Hepatocyte (in vitro differentiated cells): ENCODE results near the gene ARHGDIB. TPM values are rescaled to one million over a fixed set of nuclear protein-coding genes. Genes with fewer than 3 reads are reported as not detected.

Source experiments
- DNase-seq: peaks from one replicate; pipeline ENCODE4 v3.0.0-alpha.2; 2016; ENCODE audit warnings: low spot score
- H2AFZ ChIP-seq: fragments of 200-600 bp; sonication (generic); 2 replicates; pipeline ENCODE4 v1.6.0; 2016; ENCODE audit warnings: antibody characterized with exemption, mild to moderate bottlenecking
- H3K27ac ChIP-seq: fragments of 200-600 bp; sonication (generic); 2 replicates; pipeline ENCODE4 v1.5.1; 2016; ENCODE audit warnings: mild to moderate bottlenecking
- H3K27me3 ChIP-seq: fragments of 200-600 bp; sonication (generic); 2 replicates; pipeline ENCODE4 v1.6.1; 2016
- H3K36me3 ChIP-seq: fragments of 200-600 bp; sonication (generic); replicated peaks from 2 replicates; pipeline ENCODE4 v1.5.1; 2016; ENCODE audit warnings: low read depth; ENCODE audit not compliant: insufficient read depth
- H3K4me1 ChIP-seq: fragments of 200-600 bp; sonication (generic); 2 replicates; pipeline ENCODE4 v1.5.1; 2016; ENCODE audit warnings: mild to moderate bottlenecking, moderate library complexity; ENCODE audit not compliant: insufficient read depth
- H3K4me2 ChIP-seq: fragments of 200-600 bp; sonication (generic); 2 replicates; pipeline ENCODE4 v1.6.0; 2016
- H3K4me3 ChIP-seq: fragments of 200-600 bp; sonication (generic); 2 replicates; pipeline ENCODE4 v1.5.1; 2016; ENCODE audit warnings: mild to moderate bottlenecking
- H3K79me2 ChIP-seq: fragments of 200-600 bp; sonication (generic); 2 replicates; pipeline ENCODE4 v1.6.0; 2017; ENCODE audit warnings: mild to moderate bottlenecking
- H3K9me2 ChIP-seq: fragments of 200-600 bp; sonication (generic); replicated peaks from 2 replicates; pipeline ENCODE4 v1.6.0; 2017; ENCODE audit warnings: mild to moderate bottlenecking; ENCODE audit not compliant: insufficient read depth
- H3K9me3 ChIP-seq: fragments of 200-600 bp; sonication (generic); 2 replicates; pipeline ENCODE4 v1.5.1; 2016; ENCODE audit warnings: low read depth, mild to moderate bottlenecking
- H4K20me1 ChIP-seq: fragments of 200-600 bp; sonication (generic); 2 replicates; pipeline ENCODE4 v1.6.0; 2016; ENCODE audit warnings: mild to moderate bottlenecking; ENCODE audit not compliant: insufficient read depth, poor library complexity, severe bottlenecking
- EZH2 ChIP-seq: fragments of 200-600 bp; sonication (generic); IDR thresholded peaks from 2 replicates; pipeline ENCODE4 v1.6.1; 2016; ENCODE audit warnings: antibody characterized with exemption, mild to moderate bottlenecking, borderline replicate concordance
- EZH2phosphoT487 ChIP-seq: fragments of 200-600 bp; sonication (generic); IDR thresholded peaks from one replicate; pipeline ENCODE4 v1.6.1; 2018; ENCODE audit warnings: antibody characterized with exemption, mild to moderate bottlenecking, low read depth, moderate library complexity; ENCODE audit not compliant: unreplicated experiment, severe bottlenecking
- WGBS: methylation state at CpG from one replicate; pipeline ENCODE4 v1.1.6; 2016; ENCODE audit warnings: low lambda C conversion rate; ENCODE audit errors: missing lambda C conversion rate; 5-methylcytosine and 5-hydroxymethylcytosine counted together
- polyA plus RNA-seq: library from polyadenylated mRNA; unstranded; fragments of >200 nt; fragmentation: Nextera tagmentation; extraction: Ambion mirVana; gene quantifications from 2 replicates; pipeline ENCODE4 v1.2.1, GENCODE V29; 2016
- total RNA-seq: library from RNA; depleted of rRNA; stranded (reverse); fragments of >200 nt; gene quantifications from 2 replicates; pipeline ENCODE4 v1.2.3, GENCODE V29; 2014
- TF ChIP-seq, protein P1 (sequence below): fragments of 200-600 bp; sonication (generic); IDR thresholded peaks from 2 replicates; pipeline ENCODE4 v1.5.1; 2016; ENCODE audit warnings: antibody characterized with exemption, mild to moderate bottlenecking; ENCODE audit not compliant: poor library complexity

Gene ARHGDIB
- total and polyA plus RNA-seq, 2 experiments from 2014 or later: 13.3 to 14.2 TPM

DNA sequence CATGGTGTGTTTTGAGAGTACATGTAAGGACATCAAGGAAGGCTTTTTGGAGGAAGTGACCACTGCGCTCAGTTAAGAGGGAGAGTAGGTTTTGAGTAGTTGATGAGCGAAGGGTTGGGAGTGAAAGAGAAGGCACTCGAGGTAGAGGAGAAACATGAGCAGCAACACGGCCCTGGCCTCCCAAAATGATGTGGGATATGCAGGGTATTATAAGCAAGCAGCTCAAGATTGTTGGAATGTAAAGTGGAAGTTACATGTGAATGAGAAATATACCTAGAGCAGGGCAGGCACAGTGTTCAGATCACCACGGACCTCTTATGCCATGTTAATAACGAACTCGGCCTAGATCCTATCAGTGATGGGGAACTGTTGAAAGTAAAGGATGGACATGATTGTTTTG is 2.1 kb upstream of the ARHGDIB start:
- H3K4me3 ChIP-seq: no peak overlapping the region
- H3K4me1 ChIP-seq: no peaks in the 10 kb centered on the region
- TF ChIP-seq EZH2phosphoT487: no peak
- TF ChIP-seq, protein P1, sequence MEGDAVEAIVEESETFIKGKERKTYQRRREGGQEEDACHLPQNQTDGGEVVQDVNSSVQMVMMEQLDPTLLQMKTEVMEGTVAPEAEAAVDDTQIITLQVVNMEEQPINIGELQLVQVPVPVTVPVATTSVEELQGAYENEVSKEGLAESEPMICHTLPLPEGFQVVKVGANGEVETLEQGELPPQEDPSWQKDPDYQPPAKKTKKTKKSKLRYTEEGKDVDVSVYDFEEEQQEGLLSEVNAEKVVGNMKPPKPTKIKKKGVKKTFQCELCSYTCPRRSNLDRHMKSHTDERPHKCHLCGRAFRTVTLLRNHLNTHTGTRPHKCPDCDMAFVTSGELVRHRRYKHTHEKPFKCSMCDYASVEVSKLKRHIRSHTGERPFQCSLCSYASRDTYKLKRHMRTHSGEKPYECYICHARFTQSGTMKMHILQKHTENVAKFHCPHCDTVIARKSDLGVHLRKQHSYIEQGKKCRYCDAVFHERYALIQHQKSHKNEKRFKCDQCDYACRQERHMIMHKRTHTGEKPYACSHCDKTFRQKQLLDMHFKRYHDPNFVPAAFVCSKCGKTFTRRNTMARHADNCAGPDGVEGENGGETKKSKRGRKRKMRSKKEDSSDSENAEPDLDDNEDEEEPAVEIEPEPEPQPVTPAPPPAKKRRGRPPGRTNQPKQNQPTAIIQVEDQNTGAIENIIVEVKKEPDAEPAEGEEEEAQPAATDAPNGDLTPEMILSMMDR: no peak
- no peak for TF ChIP-seq EZH2
- H3K27me3 ChIP-seq: no peaks in the 10 kb centered on the region
- no peaks in the 10 kb centered on the region for H3K9me2 ChIP-seq
- no peak overlapping the region for H2AFZ ChIP-seq
- no peaks in the 10 kb centered on the region for H3K36me3 ChIP-seq
- no peak overlapping the region for H3K4me2 ChIP-seq
- WGBS: 90% methylated on average over 7 of the region's 7 CpGs
- no peaks in the 10 kb centered on the region for H3K79me2 ChIP-seq
- no peak overlapping the region for H3K27ac ChIP-seq
- no peak for DNase-seq
- H4K20me1 ChIP-seq: no peaks in the 10 kb centered on the region
- H3K9me3 ChIP-seq: no peaks in the 10 kb centered on the region

DNA sequence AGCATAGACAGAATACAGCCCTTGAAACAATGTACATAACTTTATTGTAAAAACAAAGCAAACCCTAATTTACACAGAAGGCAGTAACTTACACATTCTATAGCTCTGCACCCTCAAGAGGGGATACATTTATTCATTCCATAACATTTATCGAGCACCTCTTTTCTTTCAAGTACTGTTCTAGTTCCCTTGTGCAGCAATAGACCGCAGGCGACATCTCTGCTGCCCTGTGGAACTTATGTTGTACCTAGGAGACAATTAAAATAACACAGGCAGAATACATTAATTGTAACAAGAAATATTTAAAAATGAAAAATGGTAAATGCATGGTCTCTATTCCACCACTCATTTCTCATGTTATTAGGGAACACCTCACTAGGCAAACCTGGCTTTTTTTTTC is 1.4 kb upstream of the ARHGDIB start:
- DNase-seq: no peak
- H3K36me3 ChIP-seq: no peaks in the 10 kb centered on the region
- no peak overlapping the region for H3K4me2 ChIP-seq
- no peak overlapping the region for H3K4me3 ChIP-seq
- no peaks in the 10 kb centered on the region for H3K4me1 ChIP-seq
- no peak overlapping the region for H3K27ac ChIP-seq
- H2AFZ ChIP-seq: no peak overlapping the region
- H4K20me1 ChIP-seq: no peaks in the 10 kb centered on the region
- H3K9me3 ChIP-seq: no peaks in the 10 kb centered on the region
- H3K27me3 ChIP-seq: no peaks in the 10 kb centered on the region
- H3K79me2 ChIP-seq: no peaks in the 10 kb centered on the region
- H3K9me2 ChIP-seq: no peaks in the 10 kb centered on the region
- TF ChIP-seq EZH2 (no peak), EZH2phosphoT487 (no peak)
- TF ChIP-seq, protein P1: no peak
- WGBS: 97% methylated on average over 3 of the region's 3 CpGs

DNA sequence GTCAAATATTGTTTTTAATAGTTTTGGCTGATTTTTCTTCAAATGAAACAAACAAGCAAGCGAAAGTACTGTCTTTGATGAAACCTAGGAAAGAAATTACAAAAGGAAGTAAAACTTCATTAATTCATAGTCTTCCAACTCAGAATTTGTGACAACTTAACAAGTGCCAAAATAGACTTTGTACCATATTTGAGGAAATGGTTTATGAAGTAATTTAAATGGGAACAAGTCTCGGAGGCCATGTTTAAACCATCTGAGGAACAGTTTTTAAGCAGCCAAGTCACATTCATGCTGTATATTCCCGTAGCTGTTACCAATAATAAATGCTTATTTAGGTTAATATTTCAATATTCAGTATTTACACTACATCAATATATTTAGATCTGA is 745 bp upstream of the ARHGDIB start:
- no peaks in the 10 kb centered on the region for H4K20me1 ChIP-seq
- no peak for DNase-seq
- TF ChIP-seq EZH2phosphoT487 (no peak), EZH2 (no peak)
- TF ChIP-seq, protein P1: no peak
- no peak overlapping the region for H3K4me3 ChIP-seq
- H3K27ac ChIP-seq: no peak overlapping the region
- no peaks in the 10 kb centered on the region for H3K9me3 ChIP-seq
- H3K36me3 ChIP-seq: no peaks in the 10 kb centered on the region
- no peaks in the 10 kb centered on the region for H3K27me3 ChIP-seq
- H3K9me2 ChIP-seq: no peaks in the 10 kb centered on the region
- H2AFZ ChIP-seq: no peak overlapping the region
- H3K79me2 ChIP-seq: no peaks in the 10 kb centered on the region
- no peak overlapping the region for H3K4me2 ChIP-seq
- H3K4me1 ChIP-seq: no peaks in the 10 kb centered on the region
- 93% methylated on average over 3 of the region's 3 CpGs for WGBS

DNA sequence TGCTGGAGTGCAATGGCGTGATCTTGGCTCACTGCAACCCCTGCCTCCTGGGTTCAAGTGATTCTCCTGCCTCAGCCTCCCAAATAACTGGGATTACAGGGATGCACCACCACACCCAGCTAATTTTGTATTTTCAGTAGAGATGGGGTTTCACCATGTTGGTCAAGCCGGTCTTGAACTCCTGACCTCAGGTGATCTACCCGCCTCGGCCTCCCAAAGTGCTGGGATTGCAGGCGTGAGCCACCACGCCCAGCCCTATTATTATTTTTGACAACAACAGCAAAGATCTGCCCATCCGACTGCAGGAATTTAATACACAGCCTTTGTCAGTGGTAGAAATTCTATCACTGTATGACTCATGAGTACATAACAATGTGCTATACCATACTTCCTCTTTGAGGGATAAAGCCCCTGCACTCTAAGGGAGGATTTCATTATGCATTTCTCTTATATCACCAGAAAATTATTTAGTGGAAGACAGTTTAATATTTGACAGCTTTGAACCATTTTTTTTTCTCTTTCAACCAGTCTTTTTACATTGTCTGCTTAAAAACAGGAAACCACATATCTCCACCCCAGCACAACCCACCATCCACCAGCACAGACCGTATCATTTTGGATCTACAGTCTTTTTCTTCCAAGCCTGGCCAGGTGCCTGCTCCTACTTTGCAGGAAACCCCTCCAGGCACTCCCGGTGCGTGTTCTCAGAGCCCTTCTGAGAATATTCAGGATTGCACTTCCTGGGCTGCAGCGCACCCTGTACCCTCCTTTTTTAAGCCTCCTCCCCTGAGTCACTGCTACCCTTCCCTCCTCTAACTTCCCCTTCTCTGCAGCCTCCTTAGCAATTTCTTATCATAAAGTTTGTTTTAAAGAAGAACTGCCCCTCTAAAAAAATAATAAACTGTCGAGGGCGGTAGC is 594 bp downstream of the ARHGDIB start:
- no peaks in the 10 kb centered on the region for H3K9me2 ChIP-seq
- no peaks in the 10 kb centered on the region for H3K4me1 ChIP-seq
- peak overlapping the region; percentile 10 for H3K4me2 ChIP-seq
- H3K27ac ChIP-seq: peak overlapping the region; percentile 6
- 76% methylated on average over 13 of the region's 13 CpGs for WGBS
- H3K36me3 ChIP-seq: no peaks in the 10 kb centered on the region
- no peak overlapping the region for H3K4me3 ChIP-seq
- no peaks in the 10 kb centered on the region for H3K27me3 ChIP-seq
- H3K79me2 ChIP-seq: no peaks in the 10 kb centered on the region
- TF ChIP-seq EZH2 (no peak), EZH2phosphoT487 (no peak)
- TF ChIP-seq, protein P1: no peak
- H4K20me1 ChIP-seq: no peaks in the 10 kb centered on the region
- H3K9me3 ChIP-seq: no peaks in the 10 kb centered on the region
- H2AFZ ChIP-seq: no peak overlapping the region
- DNase-seq: no peak
